Effector memory CD4-positive, alpha-beta T cell (primary cell): ENCODE measurements around the gene TWF2.

Source experiments
- DNase-seq, 3 donors: peaks; one replicate each; pipeline ENCODE4 v3.0.0-alpha.2; 2020
- H3K27ac ChIP-seq: 2 replicates; pipeline ENCODE4 v1.7.0; 2013; ENCODE audit warnings: mild to moderate bottlenecking, low read length, moderate library complexity; ENCODE audit not compliant: insufficient read depth, poor library complexity, severe bottlenecking
- H3K27me3 ChIP-seq: replicated peaks from 2 replicates; pipeline ENCODE4 v1.7.0; 2013; ENCODE audit warnings: mild to moderate bottlenecking, low read length; ENCODE audit not compliant: insufficient read depth, control insufficient read depth, poor library complexity, severe bottlenecking
- H3K36me3 ChIP-seq: 2 replicates; pipeline ENCODE4 v1.7.0; 2013; ENCODE audit warnings: mild to moderate bottlenecking, low read length, moderate library complexity; ENCODE audit not compliant: control insufficient read depth, insufficient read depth
- H3K4me1 ChIP-seq: 2 replicates; pipeline ENCODE4 v1.7.0; 2013; ENCODE audit warnings: low read length, mild to moderate bottlenecking; ENCODE audit not compliant: control insufficient read depth, insufficient read depth, poor library complexity, severe bottlenecking
- H3K4me3 ChIP-seq: 2 replicates; pipeline ENCODE4 v1.7.0; 2013; ENCODE audit warnings: low read length, low read depth, mild to moderate bottlenecking; ENCODE audit not compliant: insufficient read depth, poor library complexity, severe bottlenecking
- H3K9me3 ChIP-seq: 2 replicates; pipeline ENCODE4 v1.7.0; 2013; ENCODE audit warnings: mild to moderate bottlenecking, low read length, moderate library complexity; ENCODE audit not compliant: control insufficient read depth

TWF2 gene

DNA sequence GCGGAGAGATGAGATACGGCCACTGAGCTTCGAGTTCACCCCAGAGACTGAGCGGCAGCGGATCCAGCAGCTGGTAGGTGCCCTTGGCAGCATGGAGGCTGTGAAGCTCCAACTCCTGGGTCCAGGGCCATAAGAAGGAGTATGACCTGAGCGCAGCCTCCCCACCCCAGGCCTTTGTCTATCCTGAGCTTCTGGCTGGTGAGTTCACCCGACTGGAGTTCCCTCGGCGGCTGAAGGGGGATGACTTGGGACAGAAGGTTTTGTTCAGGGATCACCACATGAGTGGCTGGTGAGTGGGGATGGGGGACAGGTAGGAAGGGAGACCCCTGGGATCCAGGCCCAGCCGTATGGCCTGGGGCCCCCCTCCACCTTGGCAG is 9.2 kb upstream of the TWF2 start:
- no peak for DNase-seq
- peaks cover 77% of the 10 kb centered on the region for H3K4me1 ChIP-seq

GRCh38 chr3:52247409-52248164 is 8.6 kb upstream of the TWF2 start:
- H3K9me3 ChIP-seq = no peaks in the 10 kb centered on the region
- H3K4me3 ChIP-seq = no peak overlapping the region
- H3K27ac ChIP-seq = peak overlapping the region; percentile 92
- peaks cover 72% of the 10 kb centered on the region for H3K4me1 ChIP-seq
- peaks cover 22% of the 10 kb centered on the region for H3K36me3 ChIP-seq
- DNase-seq = no peak
- H3K27me3 ChIP-seq = no peaks in the 10 kb centered on the region

More for the DNA sequence above, 9.2 kb upstream of the TWF2 start:
- Histone ChIP-seq H3K27ac (peak overlapping the region; percentile 45), H3K27me3 (no peaks in the 10 kb centered on the region), H3K9me3 (no peaks in the 10 kb centered on the region), H3K36me3 (peaks cover 22% of the 10 kb centered on the region), H3K4me3 (no peak overlapping the region)

DNA sequence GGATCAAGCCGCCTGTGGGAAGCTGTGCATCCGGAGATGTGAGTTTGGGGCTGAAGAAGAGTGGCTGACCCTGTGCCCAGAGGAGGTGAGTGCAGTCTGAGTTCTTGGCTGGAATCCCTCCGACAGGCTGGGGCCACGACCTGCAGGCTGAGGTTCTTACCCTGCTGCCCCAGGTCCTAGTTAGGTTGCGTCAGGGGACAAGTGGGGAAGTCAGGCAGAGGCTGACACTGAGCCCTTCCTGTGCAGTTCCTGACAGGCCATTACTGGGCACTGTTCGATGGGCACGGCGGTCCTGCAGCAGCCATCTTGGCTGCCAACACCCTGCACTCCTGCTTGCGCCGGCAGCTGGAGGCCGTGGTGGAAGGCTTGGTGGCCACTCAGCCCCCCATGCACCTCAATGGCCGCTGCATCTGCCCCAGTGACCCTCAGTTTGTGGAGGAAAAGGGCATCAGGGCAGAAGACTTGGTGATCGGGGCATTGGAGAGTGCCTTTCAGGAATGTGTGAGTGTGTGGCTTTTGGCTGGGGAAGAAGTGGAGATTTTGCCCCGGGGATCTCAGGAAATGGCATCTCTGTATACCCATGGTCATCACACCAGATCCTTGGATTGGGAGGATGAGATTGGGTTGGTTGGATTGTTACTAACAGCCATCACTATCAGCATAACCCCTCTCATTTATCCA is 7.9 kb upstream of the TWF2 start:
- DNase-seq = no peak
- Histone ChIP-seq H3K4me1 (peaks cover 65% of the 10 kb centered on the region), H3K9me3 (no peaks in the 10 kb centered on the region), H3K36me3 (peaks cover 22% of the 10 kb centered on the region), H3K27ac (peak overlapping the region; percentile 92), H3K4me3 (peak overlapping the region; percentile 56), H3K27me3 (no peaks in the 10 kb centered on the region)

GRCh38 chr3:52246264-52246620 is 7.3 kb upstream of the TWF2 start:
- no peak for DNase-seq
- peak overlapping the region; percentile 56 for H3K4me3 ChIP-seq
- H3K27ac ChIP-seq = peak overlapping the region; percentile 92
- H3K4me1 ChIP-seq = peaks cover 64% of the 10 kb centered on the region
- H3K36me3 ChIP-seq = peaks cover 21% of the 10 kb centered on the region
- no peaks in the 10 kb centered on the region for H3K27me3 ChIP-seq
- H3K9me3 ChIP-seq = no peaks in the 10 kb centered on the region

DNA sequence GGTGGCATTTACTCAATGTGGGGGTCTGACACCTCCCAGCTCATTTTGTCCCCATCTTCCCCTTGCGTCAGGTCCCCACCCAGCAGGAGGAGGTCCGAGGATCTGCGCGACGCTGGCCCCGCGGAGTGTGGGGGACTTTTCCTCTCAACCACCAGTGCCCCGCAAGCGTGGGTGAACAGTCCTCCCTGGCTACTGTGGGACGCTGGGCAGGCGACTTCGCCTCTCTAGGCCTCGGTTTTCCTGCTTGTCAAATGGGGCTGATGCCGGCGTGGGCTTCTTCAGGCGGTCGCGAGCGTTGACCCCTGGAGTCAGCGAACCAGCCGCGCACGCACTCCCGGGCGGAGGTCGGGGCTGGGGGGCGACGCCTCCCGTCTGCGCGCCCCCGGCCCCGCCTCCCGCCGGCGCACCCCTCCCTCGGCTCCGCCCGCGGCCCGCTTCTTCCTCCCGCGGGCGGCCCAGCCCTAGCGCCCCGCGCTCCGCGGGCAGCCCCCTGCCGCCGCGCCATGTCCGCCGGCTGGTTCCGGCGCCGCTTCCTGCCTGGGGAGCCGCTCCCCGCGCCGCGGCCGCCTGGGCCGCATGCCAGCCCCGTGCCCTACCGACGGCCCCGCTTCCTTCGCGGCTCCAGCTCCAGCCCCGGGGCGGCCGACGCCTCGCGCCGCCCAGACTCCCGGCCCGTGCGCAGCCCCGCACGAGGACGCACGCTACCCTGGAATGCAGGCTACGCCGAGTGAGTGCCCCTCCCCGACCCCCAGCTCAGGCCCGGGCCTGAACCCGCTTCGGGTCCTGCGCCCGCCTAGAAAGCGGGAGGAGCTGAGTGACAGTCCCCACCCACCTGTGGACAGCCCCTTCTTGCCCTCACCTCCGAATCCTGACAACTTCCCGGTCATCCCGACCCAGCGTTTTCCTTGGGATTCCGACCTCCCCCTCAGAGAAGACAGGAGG is 6.6 kb upstream of the TWF2 start, which contains the start of gene PPM1M:
Gene PPM1M (plus strand): TSS at position 438 of the 942 bp plus-strand sequence. CDS start 66 bp downstream, at position 504.
- H3K36me3 ChIP-seq = peaks cover 19% of the 10 kb centered on the region
- H3K4me1 ChIP-seq = peaks cover 71% of the 10 kb centered on the region
- H3K9me3 ChIP-seq = no peaks in the 10 kb centered on the region
- H3K27ac ChIP-seq = peak within 1 kb of the TSS; percentile 92
- peak; percentile 65 to 67 (median 66) for DNase-seq
- H3K27me3 ChIP-seq = no peaks in the 10 kb centered on the region
- peak within 1 kb of the TSS; percentile 70 for H3K4me3 ChIP-seq

GRCh38 chr3:52243791-52244628 is 5.1 kb upstream of the TWF2 start:
- Histone ChIP-seq H3K4me1 (peaks cover 66% of the 10 kb centered on the region), H3K36me3 (peaks cover 10% of the 10 kb centered on the region), H3K9me3 (no peaks in the 10 kb centered on the region), H3K27me3 (no peaks in the 10 kb centered on the region), H3K27ac (peak overlapping the region; percentile 85), H3K4me3 (no peak overlapping the region)
- peak in 1 of 3 donors; percentile 27 for DNase-seq

DNA sequence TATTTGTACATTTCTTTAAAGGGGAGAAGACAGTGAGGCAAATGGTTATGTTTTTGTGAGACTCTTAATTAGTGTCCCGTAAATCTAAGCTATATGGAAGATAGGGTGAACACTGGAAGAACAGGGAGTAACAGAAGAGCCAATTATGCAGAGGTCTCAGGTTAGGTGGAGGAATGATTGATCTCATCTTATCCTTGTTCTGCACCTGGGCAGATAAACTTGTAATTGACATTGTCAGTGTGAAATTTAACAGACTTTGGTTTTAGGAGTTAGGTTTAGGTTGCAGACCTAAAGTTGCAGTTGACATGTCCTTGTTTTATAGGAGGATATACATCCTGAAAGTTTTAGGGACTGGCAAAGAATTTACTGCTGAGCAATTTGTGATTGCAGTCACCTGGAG is 3.1 kb upstream of the TWF2 start:
- DNase-seq = no peak
- Histone ChIP-seq H3K36me3 (no peaks in the 10 kb centered on the region), H3K4me1 (peaks cover 64% of the 10 kb centered on the region)

DNA sequence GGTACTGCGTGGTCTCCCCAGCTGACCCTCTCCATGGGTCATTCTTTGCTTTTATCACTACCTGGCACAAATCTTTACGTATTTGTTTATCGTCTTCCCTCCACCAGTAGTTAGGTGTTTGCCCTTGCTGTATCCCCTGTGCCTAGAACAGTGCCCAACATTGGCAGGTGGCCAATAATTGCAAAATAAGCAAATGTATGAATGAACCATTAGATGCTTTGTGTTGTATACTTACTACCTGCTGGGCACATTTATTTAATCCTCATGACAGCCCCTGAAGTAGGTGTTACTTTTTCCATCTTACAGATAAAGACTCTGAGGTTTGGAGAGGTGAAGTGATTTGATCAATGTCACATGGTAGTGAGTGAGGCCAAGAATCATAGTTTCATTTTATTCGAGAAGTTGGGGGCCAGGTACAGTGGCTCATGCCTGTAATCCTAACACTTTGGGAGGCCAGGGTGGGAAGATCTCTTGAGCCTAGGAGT is 2.0 kb upstream of the TWF2 start:
- Histone ChIP-seq H3K9me3 (no peaks in the 10 kb centered on the region), H3K4me3 (no peak overlapping the region), H3K27me3 (no peaks in the 10 kb centered on the region), H3K36me3 (no peaks in the 10 kb centered on the region), H3K4me1 (peaks cover 61% of the 10 kb centered on the region), H3K27ac (peak overlapping the region; percentile 95)
- no peak for DNase-seq

More for the DNA sequence above, 3.1 kb upstream of the TWF2 start:
- peak overlapping the region; percentile 16 for H3K27ac ChIP-seq
- H3K27me3 ChIP-seq = no peaks in the 10 kb centered on the region
- H3K4me3 ChIP-seq = no peak overlapping the region
- H3K9me3 ChIP-seq = no peaks in the 10 kb centered on the region
